ENCODE results near the gene RNF220. TPM values are rescaled to one million over a fixed set of nuclear protein-coding genes. Genes with fewer than 3 reads are reported as not detected.

RNF220 gene
- total RNA-seq, 1 donor from 2014 or later: 62.6 TPM

DNA sequence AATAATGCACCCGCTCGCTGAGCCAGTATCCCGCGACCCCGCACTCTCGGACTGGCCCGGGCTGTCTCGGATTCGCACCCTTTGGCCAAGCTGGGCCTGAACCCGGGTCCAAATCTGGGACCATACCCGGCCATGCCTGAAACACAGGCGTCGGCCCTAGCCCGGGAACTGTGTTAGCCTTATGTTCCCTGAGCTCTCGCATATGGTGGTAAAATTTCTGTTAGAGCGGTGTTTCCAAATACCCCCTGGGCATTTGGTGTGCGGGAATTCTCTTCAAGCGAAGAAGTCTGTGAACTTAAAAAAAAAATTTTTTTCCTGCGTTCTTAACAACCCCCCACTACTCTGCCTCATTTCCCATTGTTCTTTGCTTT is 3.1 kb downstream of the RNF220 start:
- no peaks in the 10 kb centered on the region for H3K9me3 ChIP-seq (replicated peaks)
- no peak for DNase-seq
- H3K27ac ChIP-seq (replicated peaks): no peak overlapping the region
- TF ChIP-seq, protein P1, sequence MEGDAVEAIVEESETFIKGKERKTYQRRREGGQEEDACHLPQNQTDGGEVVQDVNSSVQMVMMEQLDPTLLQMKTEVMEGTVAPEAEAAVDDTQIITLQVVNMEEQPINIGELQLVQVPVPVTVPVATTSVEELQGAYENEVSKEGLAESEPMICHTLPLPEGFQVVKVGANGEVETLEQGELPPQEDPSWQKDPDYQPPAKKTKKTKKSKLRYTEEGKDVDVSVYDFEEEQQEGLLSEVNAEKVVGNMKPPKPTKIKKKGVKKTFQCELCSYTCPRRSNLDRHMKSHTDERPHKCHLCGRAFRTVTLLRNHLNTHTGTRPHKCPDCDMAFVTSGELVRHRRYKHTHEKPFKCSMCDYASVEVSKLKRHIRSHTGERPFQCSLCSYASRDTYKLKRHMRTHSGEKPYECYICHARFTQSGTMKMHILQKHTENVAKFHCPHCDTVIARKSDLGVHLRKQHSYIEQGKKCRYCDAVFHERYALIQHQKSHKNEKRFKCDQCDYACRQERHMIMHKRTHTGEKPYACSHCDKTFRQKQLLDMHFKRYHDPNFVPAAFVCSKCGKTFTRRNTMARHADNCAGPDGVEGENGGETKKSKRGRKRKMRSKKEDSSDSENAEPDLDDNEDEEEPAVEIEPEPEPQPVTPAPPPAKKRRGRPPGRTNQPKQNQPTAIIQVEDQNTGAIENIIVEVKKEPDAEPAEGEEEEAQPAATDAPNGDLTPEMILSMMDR (IDR thresholded peaks at IDR 0.05; ENCODE audit: borderline replicate concordance): no peak
- H3K27me3 ChIP-seq (ENCODE audit: low read depth): peaks cover 98% of the 10 kb centered on the region
- no peaks in the 10 kb centered on the region for H3K36me3 ChIP-seq
- H3K4me1 ChIP-seq: peaks cover 47% of the 10 kb centered on the region
- intact Hi-C loops (cut with micrococcal nuclease): no loop called here
- H3K4me3 ChIP-seq: peak overlapping the region; percentile 68

DNA sequence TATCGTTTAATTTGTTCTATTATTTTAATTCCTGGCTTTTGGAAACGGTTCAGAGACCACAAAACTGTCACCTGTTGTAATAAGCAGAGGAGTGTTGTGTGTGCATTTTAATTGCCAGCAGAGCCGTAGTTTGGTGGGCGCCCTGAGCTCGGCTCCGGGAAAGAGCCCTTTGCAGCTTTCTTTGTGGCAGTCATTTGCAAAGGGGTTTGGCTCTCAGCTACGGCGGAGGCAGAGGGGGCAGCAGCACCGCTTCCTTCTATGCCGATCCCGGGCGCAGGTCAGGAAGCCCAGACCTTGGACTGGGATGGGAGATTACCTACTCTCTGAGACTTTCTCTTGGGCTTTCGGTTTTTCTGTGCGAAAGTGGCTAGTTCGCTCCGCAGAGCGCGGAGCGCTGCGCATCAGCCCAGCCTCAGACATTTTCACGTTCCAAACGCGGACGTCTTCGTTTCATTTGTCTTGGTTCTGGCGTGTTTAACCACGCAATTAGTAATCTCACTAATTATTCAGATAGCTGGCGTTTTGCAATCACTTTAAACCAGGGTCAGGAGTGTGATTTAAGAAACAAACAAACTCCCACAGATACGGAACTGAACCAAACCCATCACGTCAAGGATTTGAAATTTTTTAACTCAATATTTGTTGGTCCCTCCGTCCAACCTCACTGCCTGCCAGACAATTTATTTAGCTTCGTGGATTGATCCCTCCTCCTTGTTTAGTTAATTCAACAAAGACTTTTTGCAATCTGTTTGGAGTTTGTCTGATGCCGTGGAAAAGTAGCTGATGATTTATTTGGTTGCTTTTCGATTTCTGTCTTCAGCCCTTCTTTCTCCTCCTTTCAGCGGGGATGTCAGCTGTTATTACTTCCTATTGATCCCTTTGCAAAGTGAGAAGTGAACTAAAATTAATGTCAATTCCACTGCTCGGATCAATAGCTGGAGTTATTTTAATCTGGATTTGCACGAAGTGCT is 3.9 kb downstream of the RNF220 start:
- Histone ChIP-seq H3K4me1 (peaks cover 47% of the 10 kb centered on the region), H3K27me3 (ENCODE audit: low read depth) (peaks cover 100% of the 10 kb centered on the region)

DNA sequence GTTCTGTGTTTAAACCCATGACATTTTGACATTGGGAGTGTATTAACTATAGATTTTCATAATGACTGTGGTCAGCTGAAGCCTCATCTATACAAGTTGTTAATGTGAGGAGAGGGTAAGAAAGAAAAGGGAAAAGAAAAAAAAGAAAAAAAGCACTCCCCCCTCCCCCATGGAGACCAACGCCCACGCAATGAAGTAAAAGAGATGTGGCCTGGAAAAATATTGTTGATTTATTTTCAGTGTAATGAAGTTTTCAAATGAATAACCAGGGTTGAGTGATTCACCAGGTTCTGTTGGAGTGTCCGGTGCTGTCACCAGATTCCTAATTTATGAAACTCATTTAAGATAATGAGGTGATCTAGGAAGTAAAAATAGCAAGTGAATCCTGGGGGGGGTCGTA is 4.7 kb downstream of the RNF220 start:
- Histone ChIP-seq H3K36me3 (no peaks in the 10 kb centered on the region), H3K4me3 (no peak overlapping the region), H3K9me3 (replicated peaks) (no peaks in the 10 kb centered on the region), H3K27ac (replicated peaks) (no peak overlapping the region), H3K27me3 (ENCODE audit: low read depth) (peaks cover 100% of the 10 kb centered on the region), H3K4me1 (peaks cover 43% of the 10 kb centered on the region)
- intact Hi-C loops (cut with micrococcal nuclease): no loop called here
- TF ChIP-seq, protein P1 (IDR thresholded peaks at IDR 0.05; ENCODE audit: borderline replicate concordance): no peak
- no peak for DNase-seq

More for the DNA sequence above, 3.9 kb downstream of the RNF220 start:
- intact Hi-C loops (cut with micrococcal nuclease): no loop called here
- Histone ChIP-seq H3K4me3 (peak overlapping the region; percentile 68), H3K9me3 (replicated peaks) (no peaks in the 10 kb centered on the region), H3K27ac (replicated peaks) (no peak overlapping the region), H3K36me3 (no peaks in the 10 kb centered on the region)
- TF ChIP-seq, protein P1 (IDR thresholded peaks at IDR 0.05; ENCODE audit: borderline replicate concordance): no peak
- DNase-seq: no peak

DNA sequence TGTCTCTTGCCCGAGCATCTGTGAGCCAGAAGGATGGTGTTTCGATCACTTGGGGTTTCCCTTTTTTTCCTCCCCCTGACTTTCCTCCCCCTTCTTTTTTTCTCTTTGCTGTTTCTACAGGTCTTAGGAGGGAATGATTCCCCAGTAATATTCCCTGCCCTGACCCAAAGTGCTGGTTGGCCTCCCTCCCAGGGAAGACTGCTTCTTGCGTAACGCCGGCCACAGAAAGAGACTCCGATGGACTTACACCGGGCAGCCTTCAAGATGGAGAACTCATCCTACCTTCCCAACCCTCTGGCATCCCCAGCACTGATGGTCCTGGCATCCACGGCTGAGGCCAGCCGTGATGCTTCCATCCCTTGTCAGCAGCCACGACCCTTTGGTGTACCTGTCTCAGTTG is 6.8 kb downstream of the RNF220 start:
- H3K9me3 ChIP-seq (replicated peaks): no peaks in the 10 kb centered on the region
- peaks cover 100% of the 10 kb centered on the region for H3K27me3 ChIP-seq (ENCODE audit: low read depth)
- no peak overlapping the region for H3K27ac ChIP-seq (replicated peaks)
- TF ChIP-seq, protein P1 (IDR thresholded peaks at IDR 0.05; ENCODE audit: borderline replicate concordance): no peak
- H3K36me3 ChIP-seq: no peaks in the 10 kb centered on the region
- no peak for DNase-seq
- peaks cover 26% of the 10 kb centered on the region for H3K4me1 ChIP-seq
- H3K4me3 ChIP-seq: no peak overlapping the region
- intact Hi-C loops (cut with micrococcal nuclease): no loop called here

DNA sequence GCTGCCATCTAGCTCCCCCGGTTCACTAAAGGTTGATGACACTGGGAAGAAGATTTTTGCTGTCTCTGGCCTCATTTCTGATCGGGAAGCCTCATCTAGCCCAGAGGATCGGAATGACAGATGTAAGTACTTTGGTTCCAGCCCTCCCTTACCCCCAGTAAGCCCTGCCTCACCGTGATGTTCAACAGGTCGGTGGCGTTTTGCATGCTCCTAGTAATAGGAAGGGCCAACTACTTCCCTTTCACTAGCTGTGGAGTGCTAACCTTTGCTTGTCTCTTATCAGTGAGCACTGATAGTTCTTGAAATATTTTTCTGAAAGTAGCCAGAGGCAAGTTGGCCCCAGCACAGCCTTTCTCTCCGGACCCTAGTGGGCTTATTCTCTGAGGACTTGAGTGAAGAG is 7.5 kb downstream of the RNF220 start:
- H3K4me1 ChIP-seq: peaks cover 26% of the 10 kb centered on the region
- no peak for DNase-seq
- H3K27ac ChIP-seq (replicated peaks): no peak overlapping the region
- no peak overlapping the region for H3K4me3 ChIP-seq
- no peaks in the 10 kb centered on the region for H3K9me3 ChIP-seq (replicated peaks)
- TF ChIP-seq, protein P1 (IDR thresholded peaks at IDR 0.05; ENCODE audit: borderline replicate concordance): no peak
- H3K27me3 ChIP-seq (ENCODE audit: low read depth): peaks cover 100% of the 10 kb centered on the region
- H3K36me3 ChIP-seq: no peaks in the 10 kb centered on the region
- intact Hi-C loops (cut with micrococcal nuclease): no loop called here

Measured in left ventricle myocardium inferior (tissue), 1 donor.